Peyer's patch (tissue), 4 donors: ENCODE measurements around the gene RXRG. TPM values are rescaled to one million over a fixed set of nuclear protein-coding genes. Genes with fewer than 3 reads are reported as not detected.

ENCODE experiments used
- DNase-seq, 3 donors: peaks; one replicate each; pipeline ENCODE4 v3.0.0-alpha.2; 2017 to 2019
- H3K27ac ChIP-seq, 4 donors: fragments of 200-600 bp; sonication (generic); one replicate each; pipeline ENCODE4 v1.5.1; 2016 to 2019
- H3K27me3 ChIP-seq, 2 donors: fragments of 200-600 bp; sonication (generic); one replicate each; pipeline ENCODE4 v1.5.1; 2019
- H3K36me3 ChIP-seq, 3 donors: fragments of 200-600 bp; sonication (generic); one replicate each; pipeline ENCODE4 v1.5.1; 2016 to 2019
- H3K4me1 ChIP-seq, 4 donors: fragments of 200-600 bp; sonication (generic); one replicate each; pipeline ENCODE4 v1.5.1; 2016 to 2019
- H3K4me3 ChIP-seq, 4 donors: fragments of 200-600 bp; sonication (generic); 1 replicate in 3 of 4; 2 replicates in 1 of 4; pipeline ENCODE4 v1.5.1; 2016 to 2019; ENCODE audit warnings: mild to moderate bottlenecking in 1 of 4
- H3K9me3 ChIP-seq, 4 donors: fragments of 200-600 bp; sonication (generic); one replicate each; pipeline ENCODE4 v1.5.1; 2016 to 2019; ENCODE audit warnings: mild to moderate bottlenecking in 1 of 4
- CTCF ChIP-seq, 6 experiments: fragments of 450-650 bp in 4 of 6; fragments of 200-600 bp in 2 of 6; sonication (generic) in 1 of 6; IDR thresholded peaks; one replicate each; pipeline ENCODE4 v1.5.1; 2017 to 2019; ENCODE audit warnings: antibody characterized with exemption in 6 of 6, mild to moderate bottlenecking in 3 of 6, moderate library complexity in 1 of 6
- POLR2A ChIP-seq, 2 donors: fragments of 450-650 bp; IDR thresholded peaks; one replicate each; pipeline ENCODE4 v1.5.1; 2017; ENCODE audit warnings: antibody characterized with exemption in 2 of 2, mild to moderate bottlenecking in 2 of 2, moderate library complexity in 2 of 2
- total RNA-seq, 4 donors: library from RNA; depleted of rRNA; stranded (reverse); fragments of >200 nt; gene quantifications; one replicate each; pipeline ENCODE4 v1.1.0, GENCODE V29; 2016

RXRG gene
- total RNA-seq, 4 donors from 2014 or later = 10.7 TPM; not detected in 3

GRCh38 chr1:165389609-165390008 lies 55.3 kb downstream of the RXRG start:
- no peak for DNase-seq
- no peaks in the 10 kb centered on the region for H3K36me3 ChIP-seq
- H3K27me3 ChIP-seq = no peaks in the 10 kb centered on the region
- H3K9me3 ChIP-seq = no peaks in the 10 kb centered on the region
- peaks cover 0 to 8% (median 0%) of the 10 kb centered on the region in 4 donors for H3K4me1 ChIP-seq
- H3K27ac ChIP-seq = no peak overlapping the region
- TF ChIP-seq CTCF (IDR thresholded peaks at IDR 0.05) (no peak), POLR2A (IDR thresholded peaks at IDR 0.05) (no peak)
- no peak overlapping the region for H3K4me3 ChIP-seq

GRCh38 chr1:165387961-165388360 lies 57.0 kb downstream of the RXRG start:
- DNase-seq = no peak
- H3K4me1 ChIP-seq = peaks cover 0 to under 1% (median 0%) of the 10 kb centered on the region in 4 donors
- no peak for TF ChIP-seq POLR2A (IDR thresholded peaks at IDR 0.05)
- H3K27ac ChIP-seq = no peak overlapping the region
- H3K36me3 ChIP-seq = no peaks in the 10 kb centered on the region
- H3K4me3 ChIP-seq = no peak overlapping the region
- H3K9me3 ChIP-seq = no peaks in the 10 kb centered on the region
- H3K27me3 ChIP-seq = no peaks in the 10 kb centered on the region

- Histone ChIP-seq H3K36me3 (no peaks in the 10 kb centered on the region), H3K27me3 (no peaks in the 10 kb centered on the region), H3K9me3 (no peaks in the 10 kb centered on the region), H3K4me1 (no peaks in the 10 kb centered on the region), H3K4me3 (no peak overlapping the region), H3K27ac (no peak overlapping the region)
- no peak for TF ChIP-seq POLR2A (IDR thresholded peaks at IDR 0.05)
- DNase-seq = no peak
These were observed 57.4 kb downstream of the RXRG start for GRCh38 chr1:165387505-165387904.

- H3K4me3 ChIP-seq = no peak overlapping the region
- no peaks in the 10 kb centered on the region for H3K9me3 ChIP-seq
- TF ChIP-seq POLR2A (IDR thresholded peaks at IDR 0.05) = no peak
- no peak for TF ChIP-seq CTCF (IDR thresholded peaks at IDR 0.05)
- no peaks in the 10 kb centered on the region for H3K36me3 ChIP-seq
- no peaks in the 10 kb centered on the region for H3K4me1 ChIP-seq
- no peaks in the 10 kb centered on the region for H3K27me3 ChIP-seq
- no peak for DNase-seq
- no peak overlapping the region for H3K27ac ChIP-seq
These were observed 61.1 kb downstream of the RXRG start for GRCh38 chr1:165383599-165384405.

- DNase-seq = no peak
- Histone ChIP-seq H3K4me3 (no peak overlapping the region), H3K27ac (no peak overlapping the region), H3K9me3 (no peaks in the 10 kb centered on the region), H3K27me3 (no peaks in the 10 kb centered on the region), H3K4me1 (no peaks in the 10 kb centered on the region), H3K36me3 (no peaks in the 10 kb centered on the region)
- TF ChIP-seq POLR2A (IDR thresholded peaks at IDR 0.05) (no peak), CTCF (IDR thresholded peaks at IDR 0.05) (no peak)
These were observed 61.9 kb downstream of the RXRG start for GRCh38 chr1:165383067-165383466.

GRCh38 chr1:165381745-165382505 lies 63.0 kb downstream of the RXRG start:
- TF ChIP-seq POLR2A (IDR thresholded peaks at IDR 0.05) (no peak), CTCF (IDR thresholded peaks at IDR 0.05) (no peak)
- H3K9me3 ChIP-seq = no peaks in the 10 kb centered on the region
- peaks cover 0 to 2% (median 0%) of the 10 kb centered on the region in 4 donors for H3K4me1 ChIP-seq
- no peaks in the 10 kb centered on the region for H3K36me3 ChIP-seq
- no peak overlapping the region for H3K27ac ChIP-seq
- H3K27me3 ChIP-seq = no peaks in the 10 kb centered on the region
- no peak overlapping the region for H3K4me3 ChIP-seq
- DNase-seq = no peak
